K562 (cell line): Measurements from ENCODE around the gene ZNF441. TPM values are rescaled to one million over a fixed set of nuclear protein-coding genes. Genes with fewer than 3 reads are reported as not detected.

Experiments
- ERF ChIP-seq: fragments of 450-650 bp; formaldehyde crosslinking; IDR thresholded peaks from 2 replicates; pipeline ENCODE4 v1.4.0; 2020; ENCODE audit warnings: mild to moderate bottlenecking, mixed read lengths
- GTF2E2 ChIP-seq: fragments of 200-800 bp; sonication (Bioruptor generic); IDR thresholded peaks from 2 replicates; pipeline ENCODE4 v1.6.1; 2016; ENCODE audit warnings: missing genetic modification characterization, missing compliant biosample characterization
- HMGN3 ChIP-seq: IDR thresholded peaks from 2 replicates; pipeline ENCODE4 v1.6.1; 2011; ENCODE audit warnings: borderline replicate concordance, low read depth, mild to moderate bottlenecking, mixed read lengths, low read length; ENCODE audit not compliant: insufficient read length; ENCODE audit errors: extremely low read depth
- NR2F6 ChIP-seq: fragments of 450-650 bp; formaldehyde crosslinking; IDR thresholded peaks from 2 replicates; pipeline ENCODE4 v1.4.0; 2020; ENCODE audit warnings: mild to moderate bottlenecking
- NRF1 ChIP-seq, 2 experiments: fragments of 450-650 bp; IDR thresholded peaks in 1 of 2; conservative IDR thresholded peaks in 1 of 2; 2 replicates each; pipeline ENCODE4 v1.6.1; 2014; ENCODE audit warnings: mild to moderate bottlenecking in 2 of 2
- PTRF ChIP-seq: fragments of 450-650 bp; IDR thresholded peaks from 2 replicates; pipeline ENCODE4 v1.6.1; 2016; ENCODE audit warnings: mild to moderate bottlenecking, missing genetic modification characterization, missing compliant biosample characterization
- PTTG1 ChIP-seq: fragments of 450-650 bp; IDR thresholded peaks from 2 replicates; pipeline ENCODE4 v1.6.1; 2016; ENCODE audit warnings: low read depth, mild to moderate bottlenecking, missing genetic modification characterization, missing compliant biosample characterization
- RBM25 ChIP-seq: fragments of 200-400 bp; formaldehyde crosslinking; IDR thresholded peaks from 2 replicates; pipeline ENCODE4 v1.6.1; 2018; ENCODE audit warnings: low read length, low read depth, moderate library complexity; ENCODE audit not compliant: severe bottlenecking
- SRSF1 ChIP-seq: fragments of 200-400 bp; formaldehyde crosslinking; IDR thresholded peaks from 2 replicates; pipeline ENCODE4 v1.6.1; 2017; ENCODE audit warnings: mild to moderate bottlenecking, low read depth, low read length, moderate library complexity
- TCF7 ChIP-seq: sonication (generic); IDR thresholded peaks from 2 replicates; pipeline ENCODE4 v1.6.1; 2016; ENCODE audit warnings: antibody characterized with exemption, borderline replicate concordance
- U2AF1 ChIP-seq: fragments of 200-400 bp; formaldehyde crosslinking; optimal IDR thresholded peaks from 2 replicates; pipeline ENCODE3; 2017; ENCODE audit warnings: mild to moderate bottlenecking, low read depth, low read length, moderate library complexity
- ZNF408 ChIP-seq: fragments of 250-450 bp; sonication (Bioruptor Pico); IDR thresholded peaks from 2 replicates; pipeline ENCODE4 v1.4.0; 2020; ENCODE audit warnings: low read depth, mild to moderate bottlenecking, moderate library complexity
- ZNF586 ChIP-seq: fragments of 450-650 bp; formaldehyde crosslinking; conservative IDR thresholded peaks from 2 replicates; pipeline ENCODE4 v1.4.0; 2020; ENCODE audit warnings: mild to moderate bottlenecking, moderate library complexity
- ZNF766 ChIP-seq: fragments of 200-800 bp; sonication (Bioruptor generic); conservative IDR thresholded peaks from 2 replicates; pipeline ENCODE4 v1.6.1; 2016; ENCODE audit warnings: missing genetic modification characterization, missing compliant biosample characterization
- polyA plus RNA-seq, 8 experiments: library from polyadenylated mRNA; depleted of rRNA in 4 of 8; stranded (reverse) in 5 of 8; unstranded in 3 of 8; fragments of >200 nt; fragmentation: Nextera tagmentation in 2 of 8; fragmentation: Illumina TruSeq in 1 of 8; extraction: Ambion mirVana in 2 of 8; extraction: Trizol in 1 of 8; gene quantifications; 2 replicates each; pipeline versions ENCODE4 v1.2.1 to v1.2.3, GENCODE V29; 2011 to 2014; ENCODE audit warnings: inconsistent platforms in 1 of 8, missing spikeins in 1 of 8
- total RNA-seq, 7 experiments: library from RNA; depleted of rRNA in 6 of 7; stranded (reverse); fragments of >200 nt in 6 of 7; fragmentation: Illumina TruSeq in 2 of 7; extraction: Trizol in 2 of 7; gene quantifications; 2 replicates each; pipeline versions ENCODE4 v1.2.1 to v1.2.3, GENCODE V29; 2011 to 2021; ENCODE audit warnings: low replicate concordance in 1 of 7
- TF ChIP-seq, protein P1 (sequence below): fragments of 450-650 bp; IDR thresholded peaks from 2 replicates; pipeline ENCODE4 v1.6.1; 2016; ENCODE audit warnings: mild to moderate bottlenecking
- TF ChIP-seq, protein P2 (sequence below): sonication (generic); formaldehyde crosslinking; IDR thresholded peaks from 2 replicates; pipeline ENCODE4 v1.9.0; 2022; ENCODE audit warnings: mild to moderate bottlenecking, missing genetic modification reagents
- TF ChIP-seq, protein P3 (sequence below): fragments of 200-800 bp; sonication (Bioruptor generic); IDR thresholded peaks from 2 replicates; pipeline ENCODE4 v1.6.1; 2017; ENCODE audit warnings: missing genetic modification characterization, missing compliant biosample characterization
- TF ChIP-seq, protein P4 (sequence below): fragments of 250-450 bp; sonication (Bioruptor Pico); IDR thresholded peaks from 2 replicates; pipeline ENCODE4 v1.9.0; 2021; ENCODE audit warnings: mild to moderate bottlenecking

ZNF441 gene
- total and polyA plus RNA-seq, 9 of the 15 experiments (the other 6 are each of a cell fraction or from before 2014, with no cell fraction given) = 1.9 to 14.0 (median 7.8) TPM

DNA sequence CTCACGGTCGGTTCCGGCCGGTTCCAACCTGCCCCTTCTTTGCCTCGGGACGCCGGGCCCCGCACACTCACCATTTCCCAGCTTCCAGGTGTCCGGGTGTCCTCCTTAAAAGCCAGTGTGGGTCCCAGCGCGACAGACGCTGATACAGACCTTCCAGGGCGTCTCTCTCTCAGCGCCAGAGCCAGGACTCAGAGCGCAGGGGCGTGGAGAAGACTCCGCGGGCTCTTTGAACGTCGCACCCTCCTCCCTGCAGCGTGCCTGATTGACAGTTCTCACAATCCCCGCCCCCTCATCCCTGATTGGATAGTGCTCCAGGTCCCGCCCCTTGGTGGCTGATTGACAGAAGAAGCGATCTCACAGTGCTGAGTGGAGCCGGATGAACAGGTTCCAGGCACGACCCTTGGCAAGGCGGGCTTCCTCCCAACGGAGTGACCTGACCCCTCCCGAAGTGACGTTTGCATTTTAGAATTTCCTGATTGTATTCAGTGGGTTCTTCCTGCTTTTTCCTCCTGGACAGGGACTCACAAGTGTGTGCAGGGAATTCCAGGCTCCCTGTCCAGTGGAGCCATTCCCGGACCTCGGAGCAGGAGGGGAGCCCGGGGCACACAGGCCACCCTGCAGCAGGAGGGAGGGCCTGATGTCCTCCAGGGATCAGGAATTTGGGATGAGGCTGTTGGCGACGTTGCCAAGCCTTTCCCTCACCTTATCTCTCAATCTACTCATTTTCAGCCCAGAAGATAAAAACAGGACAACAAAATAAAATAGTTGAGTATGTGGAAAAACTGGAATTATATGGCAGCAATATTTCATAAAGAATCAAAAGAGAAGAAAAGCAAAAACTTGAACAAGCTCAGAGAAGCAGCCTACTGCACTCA is 27.8 kb upstream of the ZNF441 start, which contains the start of gene ZNF823 (continued):
- TF ChIP-seq, protein P1, sequence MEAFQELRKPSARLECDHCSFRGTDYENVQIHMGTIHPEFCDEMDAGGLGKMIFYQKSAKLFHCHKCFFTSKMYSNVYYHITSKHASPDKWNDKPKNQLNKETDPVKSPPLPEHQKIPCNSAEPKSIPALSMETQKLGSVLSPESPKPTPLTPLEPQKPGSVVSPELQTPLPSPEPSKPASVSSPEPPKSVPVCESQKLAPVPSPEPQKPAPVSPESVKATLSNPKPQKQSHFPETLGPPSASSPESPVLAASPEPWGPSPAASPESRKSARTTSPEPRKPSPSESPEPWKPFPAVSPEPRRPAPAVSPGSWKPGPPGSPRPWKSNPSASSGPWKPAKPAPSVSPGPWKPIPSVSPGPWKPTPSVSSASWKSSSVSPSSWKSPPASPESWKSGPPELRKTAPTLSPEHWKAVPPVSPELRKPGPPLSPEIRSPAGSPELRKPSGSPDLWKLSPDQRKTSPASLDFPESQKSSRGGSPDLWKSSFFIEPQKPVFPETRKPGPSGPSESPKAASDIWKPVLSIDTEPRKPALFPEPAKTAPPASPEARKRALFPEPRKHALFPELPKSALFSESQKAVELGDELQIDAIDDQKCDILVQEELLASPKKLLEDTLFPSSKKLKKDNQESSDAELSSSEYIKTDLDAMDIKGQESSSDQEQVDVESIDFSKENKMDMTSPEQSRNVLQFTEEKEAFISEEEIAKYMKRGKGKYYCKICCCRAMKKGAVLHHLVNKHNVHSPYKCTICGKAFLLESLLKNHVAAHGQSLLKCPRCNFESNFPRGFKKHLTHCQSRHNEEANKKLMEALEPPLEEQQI = no peak
- TF ChIP-seq PTRF (tag) = no peak
- TF ChIP-seq TCF7 = peak; percentile 98; the same call in 1 of the 2 replicates
- TF ChIP-seq, protein P2, sequence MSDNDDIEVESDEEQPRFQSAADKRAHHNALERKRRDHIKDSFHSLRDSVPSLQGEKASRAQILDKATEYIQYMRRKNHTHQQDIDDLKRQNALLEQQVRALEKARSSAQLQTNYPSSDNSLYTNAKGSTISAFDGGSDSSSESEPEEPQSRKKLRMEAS (CRISPR knock-in tag) = peak; percentile 55
- no peak for TF ChIP-seq ZNF408 (CRISPR knock-in tag)
- no peak for TF ChIP-seq NR2F6
- peak; percentile 85 to 88 for TF ChIP-seq NRF1 (conservative IDR thresholded peaks at IDR 0.05 in 1 of 2, IDR thresholded peaks at IDR 0.05 in 1 of 2)
- peak; percentile 79 for TF ChIP-seq RBM25
- 0 out of 2 replicates have a peak, but pooled peaks have one; percentile 46 for TF ChIP-seq ZNF766 (CRISPR knock-in tag)
- TF ChIP-seq SRSF1 = no peak
- no peak for TF ChIP-seq ZNF586 (CRISPR knock-in tag)
- 0 out of 2 replicates have a peak, but pooled peaks have one; percentile 50 for TF ChIP-seq GTF2E2
- no peak for TF ChIP-seq PTTG1
- TF ChIP-seq, protein P3, sequence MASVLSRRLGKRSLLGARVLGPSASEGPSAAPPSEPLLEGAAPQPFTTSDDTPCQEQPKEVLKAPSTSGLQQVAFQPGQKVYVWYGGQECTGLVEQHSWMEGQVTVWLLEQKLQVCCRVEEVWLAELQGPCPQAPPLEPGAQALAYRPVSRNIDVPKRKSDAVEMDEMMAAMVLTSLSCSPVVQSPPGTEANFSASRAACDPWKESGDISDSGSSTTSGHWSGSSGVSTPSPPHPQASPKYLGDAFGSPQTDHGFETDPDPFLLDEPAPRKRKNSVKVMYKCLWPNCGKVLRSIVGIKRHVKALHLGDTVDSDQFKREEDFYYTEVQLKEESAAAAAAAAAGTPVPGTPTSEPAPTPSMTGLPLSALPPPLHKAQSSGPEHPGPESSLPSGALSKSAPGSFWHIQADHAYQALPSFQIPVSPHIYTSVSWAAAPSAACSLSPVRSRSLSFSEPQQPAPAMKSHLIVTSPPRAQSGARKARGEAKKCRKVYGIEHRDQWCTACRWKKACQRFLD (CRISPR knock-in tag) = peak; percentile 60; the same call in 1 of the 2 replicates
- no peak for TF ChIP-seq ERF (CRISPR knock-in tag)
- peak; percentile 11 for TF ChIP-seq HMGN3
- TF ChIP-seq, protein P4, sequence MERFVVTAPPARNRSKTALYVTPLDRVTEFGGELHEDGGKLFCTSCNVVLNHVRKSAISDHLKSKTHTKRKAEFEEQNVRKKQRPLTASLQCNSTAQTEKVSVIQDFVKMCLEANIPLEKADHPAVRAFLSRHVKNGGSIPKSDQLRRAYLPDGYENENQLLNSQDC = no peak
- TF ChIP-seq U2AF1 = no peak
